ENCODE data around the gene PSMD11.

Gene PSMD11

DNA sequence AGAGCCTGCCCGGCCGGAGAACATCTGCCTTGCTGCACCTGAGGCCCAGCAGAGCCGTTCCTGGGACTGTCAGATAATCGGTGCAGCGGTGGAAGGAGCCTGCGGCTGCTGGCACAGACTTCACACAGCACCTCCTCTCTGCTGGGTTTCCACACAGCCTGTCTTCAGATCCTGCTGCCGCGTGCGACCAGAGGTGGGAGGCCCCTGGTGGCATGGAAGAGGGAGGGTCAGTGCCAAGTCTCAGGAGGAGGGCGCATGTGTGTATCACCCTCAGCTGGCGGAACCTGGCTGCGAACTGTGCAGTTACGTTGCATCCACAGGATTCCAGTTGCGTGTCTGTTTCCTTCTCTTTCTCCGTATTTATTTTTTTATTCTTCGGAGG lies 45.8 kb downstream of the PSMD11 start:
- no peak for DNase-seq (ENCODE audit: low spot score)

DNA sequence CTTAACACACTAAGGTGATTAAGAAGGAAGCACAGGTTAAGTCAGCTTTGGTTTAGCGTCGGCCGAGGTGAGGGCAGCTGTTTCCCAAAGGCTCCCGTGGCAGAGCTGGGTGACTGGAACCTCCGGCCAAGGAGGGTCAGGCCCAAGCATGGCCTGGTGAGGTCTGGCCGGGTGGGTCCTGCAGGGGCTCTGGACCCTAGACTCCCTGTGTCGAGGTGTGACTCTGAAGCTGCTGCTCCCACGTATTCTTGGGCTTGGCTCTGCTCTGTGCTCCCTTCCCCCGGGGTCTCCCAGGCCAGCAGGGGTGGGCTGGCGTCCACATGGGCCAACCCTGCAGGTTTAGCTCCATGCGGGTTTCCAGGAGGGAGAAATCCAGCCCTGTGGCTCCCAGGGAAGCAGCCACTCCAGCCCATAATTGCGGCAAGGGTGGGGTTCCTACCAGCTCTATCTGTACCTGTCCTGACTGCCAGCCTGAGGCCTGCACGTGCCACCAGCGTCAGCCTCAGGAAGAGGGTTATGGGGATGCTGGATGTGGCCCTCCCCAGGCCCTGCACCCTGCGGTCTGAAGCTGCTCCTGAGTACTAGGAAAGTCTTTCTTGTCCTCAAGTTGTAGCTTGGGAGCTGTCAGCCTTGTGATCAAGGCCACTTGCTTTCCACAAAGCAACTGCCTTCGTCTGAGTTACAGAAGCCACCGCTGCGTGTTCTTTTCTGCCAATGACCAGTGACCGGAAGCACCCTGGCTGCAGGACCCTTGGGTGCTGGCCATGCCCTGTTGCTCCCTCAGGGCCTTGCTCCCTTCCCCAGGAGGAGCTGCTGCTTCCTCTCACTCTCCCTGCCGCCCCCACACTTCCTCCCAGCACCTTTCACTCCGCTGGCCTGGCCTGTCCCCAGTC lies 47.3 kb downstream of the PSMD11 start:
- DNase-seq (ENCODE audit: low spot score): no peak

DNA sequence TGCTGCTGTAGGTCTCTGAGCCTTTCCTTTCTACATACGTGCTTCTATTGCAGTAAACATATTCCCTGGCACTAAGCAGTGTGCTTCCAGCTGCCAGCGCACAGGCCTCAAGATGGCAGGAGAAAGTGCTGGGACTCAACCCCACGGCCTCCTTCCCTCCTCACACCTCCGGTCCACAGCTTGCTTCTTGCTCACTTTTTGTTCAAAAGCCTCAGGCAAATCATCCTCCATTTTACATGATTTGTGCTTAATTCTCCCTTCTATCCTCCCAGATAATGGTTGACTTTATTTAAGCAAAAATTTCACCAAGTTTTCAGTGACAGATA lies 47.9 kb downstream of the PSMD11 start:
- no peak for DNase-seq (ENCODE audit: low spot score)

DNA sequence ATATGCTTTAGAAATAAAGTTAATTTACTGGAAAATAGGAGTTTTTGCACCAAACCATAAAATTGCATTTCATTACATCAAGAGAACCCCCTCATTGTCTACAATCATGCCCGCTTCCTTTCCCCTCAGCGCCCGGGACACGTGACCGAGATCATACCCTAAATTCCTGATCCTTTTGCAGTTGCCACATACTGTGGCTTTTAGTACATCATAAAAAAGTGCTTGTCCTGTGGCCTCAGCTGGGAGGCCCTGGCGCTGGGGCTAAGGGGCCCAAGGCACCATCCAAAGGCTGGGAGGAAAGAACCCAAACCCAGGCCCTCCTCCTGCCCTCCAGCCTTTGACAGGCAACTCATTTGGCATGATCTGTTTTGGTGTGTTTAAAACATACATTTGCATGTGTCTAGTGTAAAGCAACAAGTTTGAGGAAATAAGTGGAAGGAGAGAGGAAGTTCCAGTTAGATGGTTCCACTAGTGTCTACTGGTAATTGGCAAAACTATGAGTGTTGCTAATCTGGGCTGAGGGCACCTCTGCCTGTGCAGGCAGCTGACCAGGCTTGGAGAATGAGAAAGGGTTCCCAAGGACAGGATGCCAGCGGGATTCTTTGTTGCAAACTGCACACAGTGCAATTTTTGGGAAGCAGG lies 48.5 kb downstream of the PSMD11 start:
- no peak for DNase-seq (ENCODE audit: low spot score)

DNA sequence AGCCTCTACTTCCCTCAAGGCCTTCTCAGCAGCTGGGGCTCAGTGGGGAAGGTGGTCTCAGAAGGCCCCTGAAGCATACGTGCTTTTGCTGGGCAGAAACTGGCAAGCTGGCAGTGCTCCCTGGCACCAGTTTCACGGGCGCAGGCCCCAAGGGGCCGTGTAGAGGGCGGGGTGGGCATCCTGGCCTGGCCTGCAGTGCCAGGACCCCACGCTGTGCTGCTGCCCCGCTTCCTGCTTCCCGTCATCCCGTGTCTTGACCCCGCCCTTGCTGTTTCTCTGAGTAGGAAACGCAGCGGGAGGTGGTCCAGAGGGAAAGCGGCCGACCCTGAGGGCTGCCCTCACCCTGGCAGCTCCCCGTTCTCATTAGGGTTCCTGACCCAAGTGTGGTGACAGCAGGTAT lies 49.3 kb downstream of the PSMD11 start:
- no peak for DNase-seq (ENCODE audit: low spot score)

DNA sequence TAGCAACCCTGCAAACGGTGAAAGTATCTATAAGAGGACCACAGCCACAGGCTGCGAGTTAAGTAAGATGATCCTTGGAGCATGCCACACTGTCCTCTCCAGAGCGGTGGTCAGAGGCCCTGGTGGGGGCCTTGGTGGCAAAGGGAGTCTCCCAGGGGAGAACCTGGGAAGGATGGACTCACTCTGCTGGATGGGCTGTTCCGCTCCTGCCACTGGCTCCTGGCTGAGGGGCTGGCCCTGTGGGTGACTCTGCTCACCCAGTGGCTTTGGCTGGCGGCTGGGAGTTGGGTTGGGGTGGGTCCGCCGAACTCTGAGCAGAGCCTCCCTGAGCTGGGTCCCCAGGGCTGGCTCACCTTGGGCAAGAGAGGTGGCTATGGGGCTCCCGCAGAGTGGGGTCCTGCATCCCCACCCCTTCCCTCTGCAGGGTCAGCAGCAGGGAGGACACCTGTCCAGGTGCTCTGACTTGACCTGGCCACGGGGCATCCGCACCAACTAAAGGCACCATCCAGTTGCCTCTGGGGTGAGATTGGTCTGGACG lies 49.7 kb downstream of the PSMD11 start:
- DNase-seq (ENCODE audit: low spot score): no peak

DNA sequence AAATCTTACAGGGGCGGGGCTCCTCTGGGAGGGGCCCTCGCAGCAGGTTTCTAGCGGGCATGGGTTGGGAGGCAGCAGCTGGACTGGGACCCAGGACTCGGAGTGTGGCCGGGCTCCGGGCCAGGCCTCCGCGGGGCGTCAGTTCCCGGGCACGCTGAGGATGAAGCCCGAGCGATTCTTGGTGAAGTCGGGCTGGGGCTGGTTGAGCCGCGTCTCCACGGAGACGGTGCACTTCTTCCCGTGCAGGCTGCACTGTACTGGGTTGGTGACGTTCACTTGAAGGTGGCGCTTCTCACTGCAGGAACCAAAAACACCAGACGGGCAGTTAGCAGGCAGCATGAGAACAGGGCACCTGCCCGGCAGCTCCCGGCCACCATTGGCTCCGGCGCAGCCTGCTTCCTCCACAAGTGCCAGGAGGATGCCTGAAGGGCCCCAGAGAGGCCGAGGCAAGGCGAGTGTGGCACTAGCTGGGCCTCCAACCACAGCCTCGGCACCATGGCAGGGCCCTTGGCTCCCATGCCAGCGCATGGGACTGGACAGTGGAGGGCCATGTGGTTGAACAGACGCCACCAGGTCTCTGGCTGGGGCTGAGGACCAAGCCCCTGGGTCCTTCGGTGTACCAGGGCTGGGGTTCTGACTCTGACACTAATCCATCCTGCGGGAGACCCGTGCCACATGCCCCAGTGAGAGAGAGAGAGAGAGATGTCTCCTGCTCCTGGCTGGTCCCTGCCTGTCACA lies 50.5 kb downstream of the PSMD11 start:
- DNase-seq (ENCODE audit: low spot score): no peak

DNA sequence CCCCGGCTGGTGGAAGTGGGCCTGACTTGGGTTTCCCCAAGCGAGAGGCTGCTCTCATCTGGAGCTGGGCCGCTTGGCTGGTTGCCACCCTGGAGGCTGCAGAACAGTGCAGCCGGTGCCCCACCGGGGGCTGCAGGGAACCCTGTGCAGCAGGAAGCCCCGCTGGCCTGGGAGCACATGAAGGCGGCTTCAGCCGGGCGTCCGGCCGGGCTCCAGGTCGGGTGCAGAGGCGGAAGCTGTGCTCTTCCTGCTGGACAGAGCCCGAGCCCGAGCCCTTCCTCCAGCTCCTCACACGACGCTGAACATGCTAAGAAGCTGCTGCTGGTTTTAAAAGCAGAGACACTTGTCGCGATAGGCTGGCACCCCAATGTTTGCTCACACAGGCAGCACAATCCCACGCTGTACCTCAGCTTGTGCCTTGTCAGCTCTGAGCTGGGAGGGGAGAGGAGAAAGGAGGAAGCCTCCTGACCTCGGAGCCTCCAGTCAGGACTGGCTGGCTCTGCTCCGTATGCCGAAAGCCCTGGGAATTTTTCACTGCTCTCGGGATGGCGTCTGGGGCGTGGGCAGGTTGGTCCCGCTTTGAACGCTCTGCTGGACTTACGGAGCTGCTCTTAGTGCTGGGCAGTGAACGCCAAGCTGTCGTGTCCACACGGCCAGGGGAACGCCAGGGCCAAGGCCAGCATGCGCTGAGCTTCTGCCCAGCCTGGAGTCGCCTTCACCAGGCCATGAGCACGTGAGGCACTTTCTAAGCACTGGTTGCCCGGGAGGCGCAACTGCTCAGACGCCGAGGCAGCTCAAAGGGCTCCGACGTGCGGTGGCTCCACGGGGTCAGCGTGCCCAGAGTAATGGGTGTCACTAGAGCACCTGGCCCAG lies 51.3 kb downstream of the PSMD11 start:
- DNase-seq (ENCODE audit: low spot score): peak; percentile 70

DNA sequence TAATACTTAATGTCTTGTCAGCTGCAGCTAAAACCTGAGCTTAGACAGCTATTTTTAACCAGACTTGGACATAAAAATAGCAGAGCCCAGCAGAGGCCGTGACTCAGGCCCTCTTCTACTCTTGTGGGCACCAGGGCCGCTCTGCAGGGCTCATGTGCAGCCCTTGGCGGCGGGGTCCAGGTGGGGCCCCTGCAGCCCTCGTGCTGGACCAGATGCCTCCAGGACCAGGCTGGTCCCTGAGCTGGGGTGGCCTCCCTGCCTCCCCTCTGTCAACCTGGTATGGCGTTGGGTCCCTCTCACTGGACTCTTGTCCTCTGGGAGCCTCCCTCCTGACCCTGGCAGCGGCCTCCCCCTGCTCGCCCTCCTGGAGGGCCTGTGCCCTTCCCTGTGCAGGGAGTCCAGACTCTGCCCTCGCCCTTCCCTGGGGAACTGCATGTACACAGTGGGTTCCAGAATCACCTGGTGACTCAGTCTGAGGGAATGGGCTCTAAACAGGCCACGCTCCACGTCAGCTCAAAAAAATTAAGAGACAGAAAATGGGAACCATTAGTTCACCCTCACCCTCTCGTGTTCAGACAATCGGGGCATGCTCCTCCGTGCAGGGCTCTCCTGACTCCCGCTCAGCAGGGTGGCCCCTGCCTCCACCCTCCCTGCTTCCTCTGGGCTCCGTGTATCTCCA lies 52.2 kb downstream of the PSMD11 start:
- DNase-seq (ENCODE audit: low spot score): peak; percentile 94

DNA sequence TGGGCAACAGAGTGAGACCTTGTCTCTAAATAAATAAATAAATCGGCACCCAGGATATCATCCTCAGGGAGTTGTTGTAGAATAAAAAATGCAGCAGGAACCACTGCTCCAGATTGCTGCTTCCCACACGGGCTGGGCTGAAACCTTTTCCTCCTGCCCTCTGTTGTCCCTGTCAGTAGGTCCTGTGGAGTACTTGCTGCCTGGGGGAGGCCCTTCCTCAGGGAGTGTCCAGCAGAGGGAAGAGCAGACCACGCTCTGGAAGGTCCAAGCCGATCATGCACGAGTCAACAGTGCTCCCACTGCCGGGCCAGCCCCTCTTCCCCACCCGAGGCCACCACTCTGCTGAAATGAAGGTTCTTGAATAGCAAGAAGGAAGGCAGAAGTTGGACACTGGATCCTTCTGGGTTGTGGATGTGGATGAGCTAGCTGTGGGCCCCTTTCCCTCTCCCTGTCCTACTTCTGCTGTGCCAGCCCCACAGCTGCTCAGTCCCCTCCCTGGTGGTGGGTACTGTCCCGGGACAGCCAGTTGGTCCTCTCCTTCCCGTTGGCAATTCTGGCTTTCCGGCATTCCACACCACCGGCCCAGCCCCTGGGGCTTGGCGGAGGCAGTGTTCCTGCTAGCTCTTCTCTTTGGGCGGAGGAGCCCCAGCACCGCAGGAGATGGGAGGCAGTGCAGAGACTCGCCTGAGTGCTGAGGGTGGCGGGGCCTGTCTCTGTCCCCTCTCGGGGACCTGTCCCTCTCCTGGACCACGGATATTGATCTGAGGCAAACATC lies 53.3 kb downstream of the PSMD11 start:
- peak; percentile 65 for DNase-seq (ENCODE audit: low spot score)

DNA sequence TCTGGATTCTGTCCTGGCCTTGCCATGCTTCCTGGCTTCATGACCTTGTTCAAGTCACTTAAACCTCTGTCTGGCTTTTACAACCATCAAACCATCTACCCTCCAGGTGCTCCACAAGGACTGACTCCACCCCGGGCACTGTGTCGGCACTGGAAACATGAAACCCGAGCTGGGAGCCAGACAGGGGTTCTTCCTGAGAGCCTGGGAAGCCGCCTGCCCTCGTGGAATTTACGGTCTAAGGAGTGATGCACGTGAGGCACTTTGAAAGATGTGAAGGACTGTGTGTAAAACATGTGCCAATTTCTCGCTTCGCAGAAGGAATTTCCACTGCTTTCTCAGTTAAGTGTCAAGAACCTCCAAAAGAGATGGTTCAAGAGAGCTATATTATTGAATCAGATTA lies 54.1 kb downstream of the PSMD11 start:
- DNase-seq (ENCODE audit: low spot score): no peak

DNA sequence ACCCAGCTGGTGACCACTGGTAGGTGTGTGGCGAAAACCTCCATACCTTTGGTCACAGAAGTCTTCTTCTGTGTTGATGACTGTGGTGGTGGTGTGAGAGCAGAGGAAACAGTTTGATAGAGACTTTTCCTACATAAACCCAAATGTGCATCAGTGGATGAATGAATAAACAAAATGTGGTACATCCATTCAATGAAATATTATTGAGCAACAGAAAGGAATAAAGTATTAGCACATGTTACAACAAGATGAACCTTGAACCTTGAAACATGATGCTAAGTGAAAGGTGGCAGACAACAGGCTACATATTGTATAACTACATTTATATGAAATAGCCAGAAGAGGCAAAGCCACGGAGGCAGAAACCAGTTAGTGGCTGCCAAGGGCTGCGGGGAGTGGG lies 57.7 kb downstream of the PSMD11 start:
- no peak for DNase-seq (ENCODE audit: low spot score)

DNA sequence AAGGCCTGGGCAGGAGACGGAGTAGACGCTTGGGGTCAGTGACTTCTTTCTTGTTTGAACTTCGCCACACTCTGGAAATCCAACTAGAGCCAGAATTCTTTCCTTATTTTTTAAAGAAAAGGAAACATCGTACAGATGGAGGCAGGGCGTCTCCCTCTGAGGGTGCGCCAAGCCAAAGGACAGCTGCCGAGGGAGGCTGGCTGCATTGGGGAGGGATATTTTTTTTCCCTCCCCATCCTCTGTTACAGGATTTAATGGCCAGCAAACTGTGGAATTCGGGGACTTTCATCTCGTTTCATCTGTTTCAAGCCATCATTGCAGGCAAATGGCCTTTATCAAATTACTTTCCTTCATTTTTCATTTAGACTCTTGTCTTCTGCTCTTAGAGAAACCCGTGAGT lies 58.4 kb downstream of the PSMD11 start:
- no peak for DNase-seq (ENCODE audit: low spot score)

DNA sequence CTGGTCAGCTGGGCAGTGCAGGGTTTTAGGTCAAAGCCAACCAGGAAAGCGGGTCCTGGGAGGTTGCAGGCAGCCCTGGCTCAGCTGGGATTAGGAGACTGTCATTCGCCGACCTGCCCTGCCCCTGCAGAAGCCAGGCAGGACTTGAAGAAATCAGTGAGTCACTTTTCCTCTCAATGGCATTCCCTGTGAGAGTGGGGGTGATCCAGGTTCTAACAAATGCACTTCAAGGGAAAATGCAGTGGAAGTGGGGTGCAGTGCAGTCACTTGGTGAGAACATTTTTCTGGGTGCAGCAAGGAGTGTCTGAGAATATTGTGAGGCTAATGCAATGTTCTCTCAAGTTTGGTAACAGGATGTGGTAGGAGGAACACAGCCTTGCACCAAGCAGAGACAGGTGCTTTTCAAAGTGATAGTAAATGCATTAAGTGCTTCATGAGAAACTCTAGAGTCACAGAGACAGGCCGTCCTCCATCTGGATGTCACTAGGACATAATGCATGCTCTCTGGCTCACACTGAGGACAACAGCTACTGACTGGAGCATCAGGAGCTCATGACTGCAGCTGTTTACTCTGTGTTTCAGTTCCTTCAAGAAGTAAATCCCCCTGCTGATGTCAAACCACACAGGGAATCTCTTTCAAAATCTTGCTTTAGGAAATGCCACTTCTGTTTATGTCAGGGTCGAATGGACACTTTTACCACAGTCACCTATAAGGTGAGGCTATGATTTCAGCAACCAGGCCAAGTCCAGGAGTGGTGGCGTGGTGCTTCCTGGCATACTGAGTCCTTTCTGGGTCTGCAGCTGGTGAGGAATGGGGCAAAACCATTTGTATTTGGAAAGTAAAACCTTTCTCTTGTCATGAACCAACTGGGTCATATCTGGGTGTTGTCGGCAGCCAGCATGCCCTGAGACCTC lies 59.2 kb downstream of the PSMD11 start:
- DNase-seq (ENCODE audit: low spot score): peak; percentile 53

DNA sequence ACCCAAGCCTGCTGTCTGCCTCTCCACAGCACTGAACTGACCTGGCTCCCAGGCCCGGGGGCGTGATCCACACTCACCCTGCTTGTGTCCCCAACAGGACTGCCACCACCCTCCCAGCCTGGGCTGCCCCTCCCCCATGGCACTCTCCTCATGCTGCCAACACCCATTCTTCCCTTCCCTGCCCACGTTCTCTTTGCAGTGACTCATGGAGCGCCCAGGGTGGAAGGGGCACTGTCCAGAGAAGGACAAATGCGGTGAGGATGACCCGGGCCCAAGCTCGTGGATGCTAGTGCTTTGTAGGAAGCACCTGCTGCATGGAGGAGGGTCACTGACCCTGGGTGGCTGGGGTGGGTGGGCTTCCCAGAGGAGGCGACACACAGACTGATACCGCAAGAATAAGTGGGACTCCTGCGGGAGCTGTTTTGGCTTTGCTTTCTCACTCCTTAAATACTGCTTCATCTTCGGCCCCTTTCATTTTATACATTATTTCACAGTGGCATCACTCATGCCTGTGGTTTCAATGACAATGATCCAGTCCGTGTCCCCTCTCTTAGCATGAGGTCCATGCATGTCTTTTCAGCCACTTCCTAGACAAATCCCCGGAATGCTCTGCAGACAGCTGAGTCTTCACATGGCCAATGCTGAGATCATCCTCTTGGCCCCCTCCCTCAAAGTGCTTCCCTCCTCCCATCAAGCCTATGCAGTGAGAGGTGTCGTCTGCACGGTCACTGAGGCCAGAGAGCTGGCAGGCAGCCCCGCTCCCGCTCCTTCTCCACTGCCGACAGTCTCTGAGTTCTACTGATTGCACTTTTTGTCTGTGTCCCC lies 60.1 kb downstream of the PSMD11 start:
- DNase-seq (ENCODE audit: low spot score): peak; percentile 74

DNA sequence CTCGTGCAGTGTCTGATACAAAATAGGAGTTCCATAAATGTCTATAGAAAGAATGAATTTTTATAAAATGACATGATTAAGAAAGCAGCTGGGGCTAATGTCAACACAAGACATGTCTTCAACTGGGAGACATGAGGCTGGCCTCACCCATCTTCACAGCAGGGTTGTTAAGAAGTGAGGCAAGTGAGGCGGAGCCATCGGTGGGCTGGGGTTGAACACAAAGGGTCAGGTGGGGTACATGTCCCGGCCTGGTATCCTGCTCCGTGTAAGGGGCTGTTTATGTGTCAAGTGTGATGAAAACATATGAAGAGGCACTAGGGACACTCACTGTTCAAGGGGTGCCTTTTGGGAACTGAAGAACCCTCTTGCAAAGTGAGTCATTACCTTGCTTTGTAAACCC lies 64.6 kb downstream of the PSMD11 start:
- DNase-seq (ENCODE audit: low spot score): no peak

DNA sequence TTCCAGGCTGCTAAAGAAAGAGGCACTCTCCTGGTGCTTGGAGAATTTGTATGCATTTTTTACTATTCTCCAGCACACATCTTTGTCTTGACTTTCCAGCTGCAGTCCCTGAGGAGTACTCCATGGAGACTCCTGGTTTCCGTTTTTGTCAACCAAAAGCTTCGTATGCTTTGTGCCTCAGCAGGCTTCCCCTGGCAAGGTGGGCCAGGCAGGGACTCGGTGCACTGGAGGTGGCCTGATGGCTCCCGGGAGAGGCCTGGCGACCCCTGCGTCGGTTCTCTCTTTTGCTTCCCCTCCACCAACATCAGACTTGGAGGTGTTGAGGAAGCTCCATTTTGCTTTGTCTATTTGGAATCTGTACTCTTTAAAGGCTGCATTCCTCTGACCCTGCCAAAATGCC lies 66.2 kb downstream of the PSMD11 start:
- no peak for DNase-seq (ENCODE audit: low spot score)

DNA sequence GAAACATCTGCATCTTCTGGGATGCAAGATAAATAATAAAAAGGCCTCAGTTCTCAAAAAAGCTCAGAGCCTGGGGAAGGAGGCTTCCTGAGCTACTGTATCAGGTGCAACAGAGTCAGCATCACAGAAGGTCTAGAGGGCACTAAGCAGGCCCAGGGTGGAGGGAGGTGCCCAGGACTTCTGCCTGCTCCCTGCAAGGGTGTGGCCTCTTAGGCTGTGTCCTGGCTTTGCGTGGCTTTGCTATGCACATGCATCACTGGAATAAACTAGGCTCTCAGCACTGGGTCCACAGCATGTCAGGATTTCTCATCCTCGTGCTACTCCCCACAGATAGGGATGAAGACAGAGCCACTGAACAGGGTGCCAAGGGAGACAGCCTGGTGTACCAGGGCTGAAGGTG lies 68.0 kb downstream of the PSMD11 start:
- no peak for DNase-seq (ENCODE audit: low spot score)

DNA sequence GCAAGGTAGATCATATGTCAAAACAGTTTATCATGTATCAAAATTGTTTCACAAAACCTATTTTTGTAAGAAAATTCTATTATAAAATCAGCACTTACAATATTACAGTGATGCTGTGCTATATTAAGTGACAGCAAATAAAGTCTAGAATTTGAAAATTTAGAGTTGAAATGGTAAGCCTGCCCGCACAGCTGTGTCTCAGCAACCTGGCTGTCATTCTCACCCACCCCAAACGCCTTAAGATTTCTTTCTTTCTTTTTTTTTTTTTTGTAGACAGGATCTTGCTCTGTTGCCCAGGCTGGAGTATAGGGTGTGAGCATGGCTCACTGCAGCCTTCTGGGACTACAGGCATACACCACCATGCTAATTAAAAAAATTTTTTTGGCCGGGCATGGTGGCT lies 69.3 kb downstream of the PSMD11 start:
- DNase-seq (ENCODE audit: low spot score): no peak

All from hepatic stellate cell (primary cell).